Fibroblast of pulmonary artery (primary cell): Measurements from ENCODE around the gene TGFBR3.
"Not testable (repeated sequence)": the region's sequence is repeated elsewhere in the genome, so short reads cannot be mapped to it uniquely, and the experiment has no call there.

ENCODE experiments used
- DNase-seq: peaks from one replicate; pipeline ENCODE4 v3.0.0-alpha.2; 2010; ENCODE audit warnings: low read depth
- H3K4me3 ChIP-seq: replicated peaks from 2 replicates; pipeline ENCODE4 v1.5.1; 2011; ENCODE audit warnings: low read depth, mild to moderate bottlenecking, control low read depth, low read length, moderate library complexity
- CTCF ChIP-seq: IDR thresholded peaks from 2 replicates; pipeline ENCODE4 v1.5.1; 2011; ENCODE audit warnings: mild to moderate bottlenecking, control low read depth, low read length, inconsistent platforms; ENCODE audit errors: missing control alignments

Gene TGFBR3

DNA sequence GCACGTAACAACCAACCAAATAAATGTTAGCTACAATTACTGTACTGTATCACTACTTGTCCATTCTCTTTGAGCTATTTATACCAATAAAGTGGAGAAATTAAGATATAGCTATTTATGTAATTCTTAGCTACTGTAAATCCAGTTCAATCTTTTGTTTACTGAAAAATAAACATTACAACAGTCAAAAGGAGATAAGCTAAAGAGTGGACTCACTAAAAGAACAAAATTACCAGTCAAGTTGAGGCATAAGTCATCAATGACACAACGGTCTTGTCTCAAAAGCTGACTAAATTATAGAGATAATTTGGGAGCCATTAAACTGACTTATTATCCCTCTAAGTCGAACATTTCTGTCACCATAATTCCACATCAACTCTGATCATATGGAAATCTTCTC is 22.5 kb downstream of the TGFBR3 start:
- DNase-seq = no peak
- H3K4me3 ChIP-seq = no peak overlapping the region
- TF ChIP-seq CTCF = no peak

DNA sequence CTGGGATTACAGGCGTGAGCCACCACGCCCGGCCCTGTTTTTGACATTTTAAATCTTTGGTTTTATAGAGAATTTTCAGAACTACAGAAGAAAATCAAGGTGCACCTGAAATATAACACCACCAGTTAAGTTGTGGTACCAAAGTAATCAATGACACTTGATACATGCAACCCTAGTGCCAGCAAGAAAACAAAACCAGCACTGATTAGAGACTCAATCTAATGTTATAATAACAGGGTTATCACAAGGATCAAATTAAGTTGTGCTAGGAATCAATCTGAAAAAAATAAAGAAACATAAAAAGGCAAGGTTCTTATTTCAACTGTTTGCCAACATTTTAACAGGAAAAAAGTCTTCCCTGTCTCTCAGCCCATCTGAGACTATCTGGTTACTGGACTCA is 23.8 kb downstream of the TGFBR3 start:
- DNase-seq = no peak
- no peak for TF ChIP-seq CTCF
- H3K4me3 ChIP-seq = no peak overlapping the region

- no peak for TF ChIP-seq CTCF
- no peak for DNase-seq
- H3K4me3 ChIP-seq = no peak overlapping the region
These were observed 28.3 kb downstream of the TGFBR3 start for GRCh38 chr1:91857557-91858239.

- no peak for TF ChIP-seq CTCF
- no peak overlapping the region for H3K4me3 ChIP-seq
- no peak for DNase-seq
These were observed 29.0 kb downstream of the TGFBR3 start for GRCh38 chr1:91856996-91857395.

DNA sequence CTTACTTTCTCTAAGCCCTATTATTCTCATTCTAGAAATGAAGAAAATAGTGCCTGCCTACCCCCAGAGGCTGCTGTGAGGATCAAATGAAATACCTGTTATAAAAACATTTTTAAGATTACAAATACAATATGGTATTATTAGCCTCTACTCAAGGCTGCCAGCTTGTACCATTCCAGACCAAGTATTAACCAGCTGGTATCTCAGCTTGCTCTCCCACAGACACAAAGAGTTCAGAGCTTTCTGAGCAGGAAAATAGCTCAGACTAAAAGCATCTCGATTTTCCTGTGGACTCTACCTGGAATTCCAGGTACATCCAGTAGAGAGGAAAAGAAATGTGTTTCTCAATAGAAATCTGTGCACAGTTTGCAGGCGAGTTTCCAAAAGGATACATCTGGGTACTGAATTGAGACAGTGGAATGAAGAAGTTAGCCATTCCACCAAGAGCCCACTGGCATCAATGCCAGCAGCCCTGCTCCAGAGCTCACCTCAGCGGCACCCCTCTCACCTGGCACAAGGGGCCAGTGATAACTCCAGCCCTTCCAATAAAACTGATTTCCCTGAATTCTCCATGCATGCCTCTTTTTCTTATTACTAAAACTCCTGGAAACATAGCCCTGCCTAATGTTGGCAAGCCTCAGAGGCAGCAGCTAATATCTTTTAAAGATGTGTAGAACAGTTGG is 31.0 kb downstream of the TGFBR3 start:
- no peak for DNase-seq
- H3K4me3 ChIP-seq = no peak overlapping the region
- no peak for TF ChIP-seq CTCF

- TF ChIP-seq CTCF = no peak
These were observed 32.6 kb downstream of the TGFBR3 start for GRCh38 chr1:91853397-91853796.

GRCh38 chr1:91852011-91852410 is 33.9 kb downstream of the TGFBR3 start:
- not testable (repeated sequence) for DNase-seq, H3K4me3 ChIP-seq

More at GRCh38 chr1:91853397-91853796, 32.6 kb downstream of the TGFBR3 start:
- H3K4me3 ChIP-seq = no peak overlapping the region
- DNase-seq = no peak
